Keratinocyte (primary cell): ENCODE results near the gene ULK4. TPM values are rescaled to one million over a fixed set of nuclear protein-coding genes. Genes with fewer than 3 reads are reported as not detected.

Experiments
- DNase-seq: peaks from one replicate; pipeline ENCODE4 v3.0.0-alpha.2; 2011; ENCODE audit warnings: low read depth, missing footprints, low spot score
- FAIRE-seq: peaks from 2 replicates; lab custom pipeline; 2011; peaks lifted over from hg19 to GRCh38; lab: Jason Lieb, UNC
- H2AFZ ChIP-seq: 2 replicates; pipeline ENCODE4 v1.6.0; 2012; ENCODE audit warnings: low read length, control low read depth, inconsistent platforms; ENCODE audit not compliant: control insufficient read depth
- H3K27ac ChIP-seq: 2 replicates; pipeline ENCODE4 v1.5.1; 2011; ENCODE audit warnings: low read length; ENCODE audit not compliant: control insufficient read depth, insufficient read depth
- H3K27me3 ChIP-seq: 3 replicates; pipeline ENCODE4 v1.6.0; 2011; ENCODE audit warnings: low read length; ENCODE audit not compliant: control insufficient read depth, insufficient read depth; ENCODE audit errors: extremely low read depth
- H3K36me3 ChIP-seq, 2 experiments: 2 replicates in 1 of 2; 3 replicates in 1 of 2; pipeline ENCODE4 v1.5.1; 2011; ENCODE audit warnings: low read length in 2 of 2, mild to moderate bottlenecking in 1 of 2; ENCODE audit not compliant: control insufficient read depth in 2 of 2, insufficient read depth in 2 of 2; ENCODE audit errors: extremely low read depth in 1 of 2
- H3K4me1 ChIP-seq: 3 replicates; pipeline ENCODE4 v1.5.1; 2011; ENCODE audit warnings: low read length; ENCODE audit not compliant: control insufficient read depth, insufficient read depth; ENCODE audit errors: extremely low read depth
- H3K4me2 ChIP-seq: 3 replicates; pipeline ENCODE4 v1.6.0; 2011; ENCODE audit warnings: low read depth, low read length; ENCODE audit not compliant: control insufficient read depth, insufficient read depth; ENCODE audit errors: extremely low read depth
- H3K4me3 ChIP-seq, 3 experiments: fragments of 200-600 bp in 1 of 3; sonication (generic) in 1 of 3; 2 replicates in 2 of 3; 3 replicates in 1 of 3; pipeline ENCODE4 v1.5.1; 2011 to 2016; ENCODE audit warnings: low read length in 3 of 3, mild to moderate bottlenecking in 3 of 3, control low read depth in 2 of 3, inconsistent platforms in 1 of 3, low read depth in 1 of 3, mixed read lengths in 1 of 3, mixed run types in 1 of 3, moderate library complexity in 1 of 3; ENCODE audit not compliant: control insufficient read depth in 2 of 3, insufficient read depth in 2 of 3; ENCODE audit errors: extremely low read depth in 1 of 3
- H3K79me2 ChIP-seq: 2 replicates; pipeline ENCODE4 v1.6.0; 2012; ENCODE audit warnings: low read length; ENCODE audit not compliant: control insufficient read depth, insufficient read depth
- H3K9ac ChIP-seq: 3 replicates; pipeline ENCODE4 v1.6.0; 2011; ENCODE audit warnings: low read length; ENCODE audit not compliant: control insufficient read depth, insufficient read depth; ENCODE audit errors: extremely low read depth
- H3K9me1 ChIP-seq: 3 replicates; pipeline ENCODE4 v1.6.0; 2011; ENCODE audit warnings: low read length; ENCODE audit not compliant: control insufficient read depth, insufficient read depth; ENCODE audit errors: extremely low read depth
- H3K9me3 ChIP-seq: 2 replicates; pipeline ENCODE4 v1.5.1; 2012; ENCODE audit warnings: low read depth, low read length; ENCODE audit not compliant: control insufficient read depth
- H4K20me1 ChIP-seq: 3 replicates; pipeline ENCODE4 v1.6.0; 2011; ENCODE audit warnings: low read length; ENCODE audit not compliant: control insufficient read depth, insufficient read depth; ENCODE audit errors: extremely low read depth
- EZH2 ChIP-seq: IDR thresholded peaks from one replicate; pipeline ENCODE4 v1.6.1; 2012; ENCODE audit warnings: inconsistent platforms, mild to moderate bottlenecking, low read length, moderate library complexity
- dilution Hi-C: fragments of 300-500 bp; cut with MboI; formaldehyde crosslinking; loops from one replicate; pipeline ENCODE4 v1.7.0; 2020; ENCODE audit warnings: low sequenced_read_pairs; ENCODE audit not compliant: extremely low pct_ligation_motif_present
- polyA plus RNA-seq, 5 experiments: library from polyadenylated mRNA; depleted of rRNA in 3 of 5; stranded (reverse) in 3 of 5; stranded (forward) in 1 of 5; unstranded in 1 of 5; fragments of >200 nt; gene quantifications; 1 replicate in 1 of 5; 2 replicates in 3 of 5; 3 replicates in 1 of 5; pipeline versions ENCODE4 v1.2.1 to v1.2.3, GENCODE V29; 2011 to 2012; ENCODE audit warnings: missing spikeins in 2 of 5, low read depth in 1 of 5, low replicate concordance in 1 of 5
- TF ChIP-seq, protein P1 (sequence below), 3 experiments: IDR thresholded peaks in 1 of 3; conservative IDR thresholded peaks in 1 of 3; optimal IDR thresholded peaks in 1 of 3; 2 replicates in 2 of 3; 3 replicates in 1 of 3; pipeline versions ENCODE3 to v1.5.1; 2011; ENCODE audit warnings: low read length in 3 of 3, mild to moderate bottlenecking in 3 of 3, moderate library complexity in 2 of 3, control low read depth in 1 of 3, inconsistent platforms in 1 of 3; ENCODE audit not compliant: insufficient read depth in 2 of 3; ENCODE audit errors: extremely low read depth in 1 of 3

The ULK4 gene
- polyA plus RNA-seq, 1 donor (not counting 4 experiments of a cell fraction or from before 2014, with no cell fraction given): 6.1 TPM

DNA sequence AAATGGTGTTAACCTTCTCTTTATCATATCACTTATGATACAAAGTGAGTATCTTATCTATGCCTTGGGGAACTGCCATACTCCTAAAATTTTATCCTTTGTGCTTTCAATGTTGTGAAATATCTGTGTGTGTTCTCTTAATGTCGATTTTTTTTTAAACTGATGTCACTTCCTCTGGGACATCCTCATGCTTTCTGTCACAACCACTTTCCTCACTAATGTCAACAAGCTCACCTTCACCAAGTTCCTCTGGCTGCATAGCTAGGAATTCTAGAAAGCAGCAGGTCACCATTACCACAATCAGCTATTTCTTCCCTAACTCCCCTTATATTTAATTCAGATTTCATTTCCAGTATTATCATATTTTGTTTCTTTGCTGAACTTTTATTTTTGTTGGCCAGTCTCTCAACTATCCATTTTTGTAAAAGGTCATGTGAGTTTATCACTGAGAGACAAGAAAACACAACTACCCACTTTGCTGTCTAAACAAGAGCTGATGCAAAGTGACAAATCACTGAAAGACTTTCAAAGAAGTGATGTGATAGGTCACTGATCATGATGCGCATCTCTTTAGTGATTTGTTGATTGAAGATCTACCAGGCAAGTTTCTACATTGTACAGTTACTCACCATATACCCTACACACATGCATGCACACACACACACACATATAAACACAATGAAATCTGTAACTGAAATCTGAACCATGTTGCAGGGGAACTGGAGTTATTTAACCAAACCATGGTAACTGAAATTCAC lies 369.0 kb downstream of the ULK4 start:
- H3K27me3 ChIP-seq: no peaks in the 10 kb centered on the region
- no peak for TF ChIP-seq EZH2
- TF ChIP-seq, protein P1, sequence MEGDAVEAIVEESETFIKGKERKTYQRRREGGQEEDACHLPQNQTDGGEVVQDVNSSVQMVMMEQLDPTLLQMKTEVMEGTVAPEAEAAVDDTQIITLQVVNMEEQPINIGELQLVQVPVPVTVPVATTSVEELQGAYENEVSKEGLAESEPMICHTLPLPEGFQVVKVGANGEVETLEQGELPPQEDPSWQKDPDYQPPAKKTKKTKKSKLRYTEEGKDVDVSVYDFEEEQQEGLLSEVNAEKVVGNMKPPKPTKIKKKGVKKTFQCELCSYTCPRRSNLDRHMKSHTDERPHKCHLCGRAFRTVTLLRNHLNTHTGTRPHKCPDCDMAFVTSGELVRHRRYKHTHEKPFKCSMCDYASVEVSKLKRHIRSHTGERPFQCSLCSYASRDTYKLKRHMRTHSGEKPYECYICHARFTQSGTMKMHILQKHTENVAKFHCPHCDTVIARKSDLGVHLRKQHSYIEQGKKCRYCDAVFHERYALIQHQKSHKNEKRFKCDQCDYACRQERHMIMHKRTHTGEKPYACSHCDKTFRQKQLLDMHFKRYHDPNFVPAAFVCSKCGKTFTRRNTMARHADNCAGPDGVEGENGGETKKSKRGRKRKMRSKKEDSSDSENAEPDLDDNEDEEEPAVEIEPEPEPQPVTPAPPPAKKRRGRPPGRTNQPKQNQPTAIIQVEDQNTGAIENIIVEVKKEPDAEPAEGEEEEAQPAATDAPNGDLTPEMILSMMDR (optimal IDR thresholded peaks at IDR 0.05 in 1 of 3, IDR thresholded peaks at IDR 0.05 in 1 of 3, conservative IDR thresholded peaks at IDR 0.05 in 1 of 3; ENCODE audit: extremely low read depth in 1 of 3, insufficient read depth in 2 of 3, low read length in 3 of 3): no peak
- H3K9ac ChIP-seq: no peak overlapping the region
- no peaks in the 10 kb centered on the region for H3K4me1 ChIP-seq
- H2AFZ ChIP-seq: no peak overlapping the region
- FAIRE-seq (no peak), DNase-seq (no peak)
- dilution Hi-C loops: no loop called here
- no peaks in the 10 kb centered on the region for H3K9me3 ChIP-seq
- no peaks in the 10 kb centered on the region for H4K20me1 ChIP-seq
- H3K36me3 ChIP-seq: no peaks in the 10 kb centered on the region
- no peaks in the 10 kb centered on the region for H3K79me2 ChIP-seq
- H3K4me3 ChIP-seq: no peak overlapping the region
- H3K27ac ChIP-seq: no peak overlapping the region
- no peaks in the 10 kb centered on the region for H3K9me1 ChIP-seq
- no peak overlapping the region for H3K4me2 ChIP-seq

DNA sequence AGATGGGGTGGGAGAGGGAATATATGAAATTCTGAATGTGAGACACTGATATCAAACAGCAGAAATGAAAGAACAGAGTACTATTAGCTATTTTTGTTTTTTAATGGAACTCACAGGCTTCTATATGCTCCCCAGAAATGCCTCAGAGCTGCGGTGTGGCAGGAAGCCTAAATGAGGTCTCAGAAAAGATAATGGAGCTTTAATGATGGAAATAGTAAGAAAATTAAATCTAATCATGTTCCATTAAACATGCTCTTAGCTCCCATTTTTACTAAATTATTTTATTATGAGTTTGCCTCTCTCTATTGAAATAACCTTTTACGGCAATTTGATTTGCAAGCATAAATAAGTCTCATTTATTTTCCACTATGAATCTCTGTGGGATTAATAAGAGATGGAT lies 378.9 kb downstream of the ULK4 start:
- H3K27me3 ChIP-seq: no peaks in the 10 kb centered on the region
- no peaks in the 10 kb centered on the region for H3K4me1 ChIP-seq
- no peak for FAIRE-seq
- no peaks in the 10 kb centered on the region for H3K9me3 ChIP-seq
- H3K9ac ChIP-seq: no peak overlapping the region
- H3K9me1 ChIP-seq: no peaks in the 10 kb centered on the region
- TF ChIP-seq, protein P1 (optimal IDR thresholded peaks at IDR 0.05 in 1 of 3, IDR thresholded peaks at IDR 0.05 in 1 of 3, conservative IDR thresholded peaks at IDR 0.05 in 1 of 3; ENCODE audit: extremely low read depth in 1 of 3, insufficient read depth in 2 of 3, low read length in 3 of 3): no peak
- TF ChIP-seq EZH2: no peak
- dilution Hi-C loops: no loop called here
- H3K4me3 ChIP-seq: no peak overlapping the region
- H3K27ac ChIP-seq: no peak overlapping the region
- no peaks in the 10 kb centered on the region for H3K79me2 ChIP-seq
- H3K36me3 ChIP-seq: no peaks in the 10 kb centered on the region
- DNase-seq: no peak
- no peak overlapping the region for H3K4me2 ChIP-seq
- no peak overlapping the region for H2AFZ ChIP-seq
- H4K20me1 ChIP-seq: no peaks in the 10 kb centered on the region
